Measurements from ENCODE around the gene PLB1. TPM values are rescaled to one million over a fixed set of nuclear protein-coding genes. Genes with fewer than 3 reads are reported as not detected.
A peak's percentile ranks its signal among the peaks of the same experiment; 100 is the strongest.

PLB1 gene
- total and polyA plus RNA-seq, 8 donors, result 0.45 to 18.8 (median 3.4) TPM

- Histone ChIP-seq H3K36me3 (no peaks in the 10 kb centered on the region), H3K9me3 (no peaks in the 10 kb centered on the region), H3K27me3 (no peaks in the 10 kb centered on the region), H3K4me1 (peaks cover 5 to 53% (median 14%) of the 10 kb centered on the region in 4 donors), H3K4me3 (no peak overlapping the region), H3K27ac (peak overlapping the region in 2 of 5 donors; percentile 12 to 43)
- 54 to 65% (median 62%) methylated on average over 11 of the region's 11 CpGs for WGBS, 5 donors
- TF ChIP-seq EP300 (IDR thresholded peaks at IDR 0.05), result no peak
- TF ChIP-seq, protein P1, sequence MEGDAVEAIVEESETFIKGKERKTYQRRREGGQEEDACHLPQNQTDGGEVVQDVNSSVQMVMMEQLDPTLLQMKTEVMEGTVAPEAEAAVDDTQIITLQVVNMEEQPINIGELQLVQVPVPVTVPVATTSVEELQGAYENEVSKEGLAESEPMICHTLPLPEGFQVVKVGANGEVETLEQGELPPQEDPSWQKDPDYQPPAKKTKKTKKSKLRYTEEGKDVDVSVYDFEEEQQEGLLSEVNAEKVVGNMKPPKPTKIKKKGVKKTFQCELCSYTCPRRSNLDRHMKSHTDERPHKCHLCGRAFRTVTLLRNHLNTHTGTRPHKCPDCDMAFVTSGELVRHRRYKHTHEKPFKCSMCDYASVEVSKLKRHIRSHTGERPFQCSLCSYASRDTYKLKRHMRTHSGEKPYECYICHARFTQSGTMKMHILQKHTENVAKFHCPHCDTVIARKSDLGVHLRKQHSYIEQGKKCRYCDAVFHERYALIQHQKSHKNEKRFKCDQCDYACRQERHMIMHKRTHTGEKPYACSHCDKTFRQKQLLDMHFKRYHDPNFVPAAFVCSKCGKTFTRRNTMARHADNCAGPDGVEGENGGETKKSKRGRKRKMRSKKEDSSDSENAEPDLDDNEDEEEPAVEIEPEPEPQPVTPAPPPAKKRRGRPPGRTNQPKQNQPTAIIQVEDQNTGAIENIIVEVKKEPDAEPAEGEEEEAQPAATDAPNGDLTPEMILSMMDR (IDR thresholded peaks at IDR 0.05), result no peak
- no peak for TF ChIP-seq POLR2A (IDR thresholded peaks at IDR 0.05)
- TF ChIP-seq POLR2AphosphoS5 (IDR thresholded peaks at IDR 0.05), result no peak
- DNase-seq, result peak in 1 of 2 donors; percentile 85
- intact Hi-C loops (cut with DNase I; ENCODE audit: low total_unique reads), result no loop called here
Measured at GRCh38 chr2:28613633-28614501, 118.0 kb downstream of the PLB1 start.

- H3K27me3 ChIP-seq, result no peaks in the 10 kb centered on the region
- TF ChIP-seq, protein P1 (IDR thresholded peaks at IDR 0.05), result no peak
- TF ChIP-seq POLR2AphosphoS5 (IDR thresholded peaks at IDR 0.05), result no peak
- no peak for TF ChIP-seq POLR2A (IDR thresholded peaks at IDR 0.05)
- no peak for TF ChIP-seq EP300 (IDR thresholded peaks at IDR 0.05)
- WGBS, 5 donors, result 79 to 87% (median 85%) methylated on average over 6 of the region's 6 CpGs
Measured at GRCh38 chr2:28615706-28616105, 119.8 kb downstream of the PLB1 start.

GRCh38 chr2:28616396-28616999 is 120.6 kb downstream of the PLB1 start:
- Histone ChIP-seq H3K9me3 (no peaks in the 10 kb centered on the region), H3K27me3 (no peaks in the 10 kb centered on the region), H3K4me1 (peaks cover 20 to 67% (median 31%) of the 10 kb centered on the region in 4 donors), H3K4me3 (no peak overlapping the region), H3K27ac (no peak overlapping the region), H3K36me3 (no peaks in the 10 kb centered on the region)
- no peak for DNase-seq
- WGBS, 5 donors, result 71 to 85% (median 75%) methylated on average over 3 of the region's 3 CpGs
- TF ChIP-seq POLR2A (IDR thresholded peaks at IDR 0.05), result no peak
- TF ChIP-seq EP300 (IDR thresholded peaks at IDR 0.05), result no peak
- TF ChIP-seq, protein P1 (IDR thresholded peaks at IDR 0.05), result no peak
- TF ChIP-seq POLR2AphosphoS5 (IDR thresholded peaks at IDR 0.05), result no peak
- intact Hi-C loops (cut with DNase I; ENCODE audit: low total_unique reads), result no loop called here

More at GRCh38 chr2:28615706-28616105, 119.8 kb downstream of the PLB1 start:
- intact Hi-C loops (cut with DNase I; ENCODE audit: low total_unique reads), result no loop called here
- H3K36me3 ChIP-seq, result no peaks in the 10 kb centered on the region
- peak in 1 of 2 donors; percentile 55 for DNase-seq
- peaks cover 12 to 64% (median 23%) of the 10 kb centered on the region in 4 donors for H3K4me1 ChIP-seq
- H3K4me3 ChIP-seq, result no peak overlapping the region
- no peak overlapping the region for H3K27ac ChIP-seq
- H3K9me3 ChIP-seq, result no peaks in the 10 kb centered on the region

- peak overlapping the region in 2 of 5 donors; percentile 34 to 38 for H3K27ac ChIP-seq
- H3K9me3 ChIP-seq, result no peaks in the 10 kb centered on the region
- 51 to 80% (median 62%) methylated on average over 3 of the region's 3 CpGs for WGBS, 5 donors
- H3K4me3 ChIP-seq, result no peak overlapping the region
- TF ChIP-seq EP300 (IDR thresholded peaks at IDR 0.05) (no peak), POLR2AphosphoS5 (IDR thresholded peaks at IDR 0.05) (peak in 1 of 3 donors; percentile 70), POLR2A (IDR thresholded peaks at IDR 0.05) (no peak)
- TF ChIP-seq, protein P1 (IDR thresholded peaks at IDR 0.05), result no peak
- DNase-seq, result no peak
- peaks cover 28 to 79% (median 42%) of the 10 kb centered on the region in 4 donors for H3K4me1 ChIP-seq
- H3K36me3 ChIP-seq, result no peaks in the 10 kb centered on the region
- H3K27me3 ChIP-seq, result no peaks in the 10 kb centered on the region
- intact Hi-C loops (cut with DNase I; ENCODE audit: low total_unique reads), result no loop called here
Measured at GRCh38 chr2:28617502-28618184, 121.8 kb downstream of the PLB1 start.

Measured in stomach (tissue), 9 donors.